Measurements from ENCODE around the gene PRKCA. TPM values are rescaled to one million over a fixed set of nuclear protein-coding genes. Genes with fewer than 3 reads are reported as not detected.
A peak's percentile ranks its signal among the peaks of the same experiment; 100 is the strongest.

The PRKCA gene
- total and polyA plus RNA-seq, 2 of the 13 experiments (the other 11 are each of a cell fraction or from before 2014, with no cell fraction given) = 18.5 to 21.5 TPM

DNA sequence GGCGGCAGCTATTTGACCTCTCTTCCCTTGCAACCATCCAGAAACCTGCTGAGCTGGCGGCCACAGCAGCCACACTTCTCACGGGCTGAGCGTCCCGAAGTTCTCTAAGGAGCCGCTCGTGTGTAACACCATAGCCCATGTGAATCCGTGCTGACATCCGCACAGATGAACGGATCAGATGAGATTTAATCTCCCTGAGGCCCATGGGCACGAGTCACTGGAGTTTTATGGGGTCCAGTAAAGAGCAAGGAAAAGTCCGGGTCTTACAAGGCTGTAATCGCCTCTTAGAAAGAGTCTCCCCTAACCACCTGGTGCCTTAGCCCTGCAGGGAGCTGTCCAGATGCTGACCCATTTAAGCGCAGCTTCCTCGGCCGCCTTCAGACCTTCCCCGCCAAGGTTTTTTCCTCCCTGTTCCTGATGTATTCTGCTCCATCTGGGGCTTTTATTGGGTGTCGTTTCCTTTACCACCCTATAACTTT is 527.0 kb downstream of the PRKCA start (continued):
- TF ChIP-seq, protein P1, sequence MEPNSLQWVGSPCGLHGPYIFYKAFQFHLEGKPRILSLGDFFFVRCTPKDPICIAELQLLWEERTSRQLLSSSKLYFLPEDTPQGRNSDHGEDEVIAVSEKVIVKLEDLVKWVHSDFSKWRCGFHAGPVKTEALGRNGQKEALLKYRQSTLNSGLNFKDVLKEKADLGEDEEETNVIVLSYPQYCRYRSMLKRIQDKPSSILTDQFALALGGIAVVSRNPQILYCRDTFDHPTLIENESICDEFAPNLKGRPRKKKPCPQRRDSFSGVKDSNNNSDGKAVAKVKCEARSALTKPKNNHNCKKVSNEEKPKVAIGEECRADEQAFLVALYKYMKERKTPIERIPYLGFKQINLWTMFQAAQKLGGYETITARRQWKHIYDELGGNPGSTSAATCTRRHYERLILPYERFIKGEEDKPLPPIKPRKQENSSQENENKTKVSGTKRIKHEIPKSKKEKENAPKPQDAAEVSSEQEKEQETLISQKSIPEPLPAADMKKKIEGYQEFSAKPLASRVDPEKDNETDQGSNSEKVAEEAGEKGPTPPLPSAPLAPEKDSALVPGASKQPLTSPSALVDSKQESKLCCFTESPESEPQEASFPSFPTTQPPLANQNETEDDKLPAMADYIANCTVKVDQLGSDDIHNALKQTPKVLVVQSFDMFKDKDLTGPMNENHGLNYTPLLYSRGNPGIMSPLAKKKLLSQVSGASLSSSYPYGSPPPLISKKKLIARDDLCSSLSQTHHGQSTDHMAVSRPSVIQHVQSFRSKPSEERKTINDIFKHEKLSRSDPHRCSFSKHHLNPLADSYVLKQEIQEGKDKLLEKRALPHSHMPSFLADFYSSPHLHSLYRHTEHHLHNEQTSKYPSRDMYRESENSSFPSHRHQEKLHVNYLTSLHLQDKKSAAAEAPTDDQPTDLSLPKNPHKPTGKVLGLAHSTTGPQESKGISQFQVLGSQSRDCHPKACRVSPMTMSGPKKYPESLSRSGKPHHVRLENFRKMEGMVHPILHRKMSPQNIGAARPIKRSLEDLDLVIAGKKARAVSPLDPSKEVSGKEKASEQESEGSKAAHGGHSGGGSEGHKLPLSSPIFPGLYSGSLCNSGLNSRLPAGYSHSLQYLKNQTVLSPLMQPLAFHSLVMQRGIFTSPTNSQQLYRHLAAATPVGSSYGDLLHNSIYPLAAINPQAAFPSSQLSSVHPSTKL (CRISPR knock-in tag; IDR thresholded peaks at IDR 0.05) = 0 out of 2 replicates have a peak, but pooled peaks have one; percentile 19
- TF ChIP-seq HHEX (CRISPR knock-in tag; IDR thresholded peaks at IDR 0.05) = no peak
- TF ChIP-seq, protein P2, sequence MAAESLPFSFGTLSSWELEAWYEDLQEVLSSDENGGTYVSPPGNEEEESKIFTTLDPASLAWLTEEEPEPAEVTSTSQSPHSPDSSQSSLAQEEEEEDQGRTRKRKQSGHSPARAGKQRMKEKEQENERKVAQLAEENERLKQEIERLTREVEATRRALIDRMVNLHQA (CRISPR knock-in tag; IDR thresholded peaks at IDR 0.05) = no peak
- TF ChIP-seq, protein P3, sequence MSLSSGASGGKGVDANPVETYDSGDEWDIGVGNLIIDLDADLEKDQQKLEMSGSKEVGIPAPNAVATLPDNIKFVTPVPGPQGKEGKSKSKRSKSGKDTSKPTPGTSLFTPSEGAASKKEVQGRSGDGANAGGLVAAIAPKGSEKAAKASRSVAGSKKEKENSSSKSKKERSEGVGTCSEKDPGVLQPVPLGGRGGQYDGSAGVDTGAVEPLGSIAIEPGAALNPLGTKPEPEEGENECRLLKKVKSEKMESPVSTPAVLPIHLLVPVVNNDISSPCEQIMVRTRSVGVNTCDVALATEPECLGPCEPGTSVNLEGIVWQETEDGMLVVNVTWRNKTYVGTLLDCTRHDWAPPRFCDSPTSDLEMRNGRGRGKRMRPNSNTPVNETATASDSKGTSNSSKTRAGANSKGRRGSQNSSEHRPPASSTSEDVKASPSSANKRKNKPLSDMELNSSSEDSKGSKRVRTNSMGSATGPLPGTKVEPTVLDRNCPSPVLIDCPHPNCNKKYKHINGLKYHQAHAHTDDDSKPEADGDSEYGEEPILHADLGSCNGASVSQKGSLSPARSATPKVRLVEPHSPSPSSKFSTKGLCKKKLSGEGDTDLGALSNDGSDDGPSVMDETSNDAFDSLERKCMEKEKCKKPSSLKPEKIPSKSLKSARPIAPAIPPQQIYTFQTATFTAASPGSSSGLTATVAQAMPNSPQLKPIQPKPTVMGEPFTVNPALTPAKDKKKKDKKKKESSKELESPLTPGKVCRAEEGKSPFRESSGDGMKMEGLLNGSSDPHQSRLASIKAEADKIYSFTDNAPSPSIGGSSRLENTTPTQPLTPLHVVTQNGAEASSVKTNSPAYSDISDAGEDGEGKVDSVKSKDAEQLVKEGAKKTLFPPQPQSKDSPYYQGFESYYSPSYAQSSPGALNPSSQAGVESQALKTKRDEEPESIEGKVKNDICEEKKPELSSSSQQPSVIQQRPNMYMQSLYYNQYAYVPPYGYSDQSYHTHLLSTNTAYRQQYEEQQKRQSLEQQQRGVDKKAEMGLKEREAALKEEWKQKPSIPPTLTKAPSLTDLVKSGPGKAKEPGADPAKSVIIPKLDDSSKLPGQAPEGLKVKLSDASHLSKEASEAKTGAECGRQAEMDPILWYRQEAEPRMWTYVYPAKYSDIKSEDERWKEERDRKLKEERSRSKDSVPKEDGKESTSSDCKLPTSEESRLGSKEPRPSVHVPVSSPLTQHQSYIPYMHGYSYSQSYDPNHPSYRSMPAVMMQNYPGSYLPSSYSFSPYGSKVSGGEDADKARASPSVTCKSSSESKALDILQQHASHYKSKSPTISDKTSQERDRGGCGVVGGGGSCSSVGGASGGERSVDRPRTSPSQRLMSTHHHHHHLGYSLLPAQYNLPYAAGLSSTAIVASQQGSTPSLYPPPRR (CRISPR knock-in tag; IDR thresholded peaks at IDR 0.05; ENCODE audit: borderline replicate concordance) = no peak
- 0 out of 2 replicates have a peak, but pooled peaks have one; percentile 40 for TF ChIP-seq ZNF263 (CRISPR knock-in tag; IDR thresholded peaks at IDR 0.05)
- TF ChIP-seq, protein P4, sequence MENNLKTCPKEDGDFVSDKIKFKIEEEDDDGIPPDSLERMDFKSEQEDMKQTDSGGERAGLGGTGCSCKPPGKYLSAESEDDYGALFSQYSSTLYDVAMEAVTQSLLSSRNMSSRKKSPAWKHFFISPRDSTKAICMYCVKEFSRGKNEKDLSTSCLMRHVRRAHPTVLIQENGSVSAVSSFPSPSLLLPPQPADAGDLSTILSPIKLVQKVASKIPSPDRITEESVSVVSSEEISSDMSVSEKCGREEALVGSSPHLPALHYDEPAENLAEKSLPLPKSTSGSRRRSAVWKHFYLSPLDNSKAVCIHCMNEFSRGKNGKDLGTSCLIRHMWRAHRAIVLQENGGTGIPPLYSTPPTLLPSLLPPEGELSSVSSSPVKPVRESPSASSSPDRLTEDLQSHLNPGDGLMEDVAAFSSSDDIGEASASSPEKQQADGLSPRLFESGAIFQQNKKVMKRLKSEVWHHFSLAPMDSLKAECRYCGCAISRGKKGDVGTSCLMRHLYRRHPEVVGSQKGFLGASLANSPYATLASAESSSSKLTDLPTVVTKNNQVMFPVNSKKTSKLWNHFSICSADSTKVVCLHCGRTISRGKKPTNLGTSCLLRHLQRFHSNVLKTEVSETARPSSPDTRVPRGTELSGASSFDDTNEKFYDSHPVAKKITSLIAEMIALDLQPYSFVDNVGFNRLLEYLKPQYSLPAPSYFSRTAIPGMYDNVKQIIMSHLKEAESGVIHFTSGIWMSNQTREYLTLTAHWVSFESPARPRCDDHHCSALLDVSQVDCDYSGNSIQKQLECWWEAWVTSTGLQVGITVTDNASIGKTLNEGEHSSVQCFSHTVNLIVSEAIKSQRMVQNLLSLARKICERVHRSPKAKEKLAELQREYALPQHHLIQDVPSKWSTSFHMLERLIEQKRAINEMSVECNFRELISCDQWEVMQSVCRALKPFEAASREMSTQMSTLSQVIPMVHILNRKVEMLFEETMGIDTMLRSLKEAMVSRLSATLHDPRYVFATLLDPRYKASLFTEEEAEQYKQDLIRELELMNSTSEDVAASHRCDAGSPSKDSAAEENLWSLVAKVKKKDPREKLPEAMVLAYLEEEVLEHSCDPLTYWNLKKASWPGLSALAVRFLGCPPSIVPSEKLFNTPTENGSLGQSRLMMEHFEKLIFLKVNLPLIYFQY (CRISPR knock-in tag; IDR thresholded peaks at IDR 0.05; ENCODE audit: borderline replicate concordance) = peak; percentile 30; the same call in 1 of the 2 replicates
- TF ChIP-seq FOXK1 (CRISPR knock-in tag; IDR thresholded peaks at IDR 0.05; ENCODE audit: borderline replicate concordance, low read depth) = peak; percentile 41; the same call in 1 of the 2 replicates
- no peak for TF ChIP-seq ZNF598 (CRISPR knock-in tag; IDR thresholded peaks at IDR 0.05; ENCODE audit: borderline replicate concordance)
- 0 out of 2 replicates have a peak, but pooled peaks have one; percentile 31 for TF ChIP-seq KAT8 (CRISPR knock-in tag; IDR thresholded peaks at IDR 0.05)
- TF ChIP-seq ZNF33B (CRISPR knock-in tag; IDR thresholded peaks at IDR 0.05) = 0 out of 2 replicates have a peak, but pooled peaks have one; percentile 34

Data from HepG2 (cell line).